ENCODE measurements around the gene AGPAT2. TPM values are rescaled to one million over a fixed set of nuclear protein-coding genes. Genes with fewer than 3 reads are reported as not detected.

The AGPAT2 gene
- total RNA-seq, 1 experiment from 2014 or later: 103 TPM

DNA sequence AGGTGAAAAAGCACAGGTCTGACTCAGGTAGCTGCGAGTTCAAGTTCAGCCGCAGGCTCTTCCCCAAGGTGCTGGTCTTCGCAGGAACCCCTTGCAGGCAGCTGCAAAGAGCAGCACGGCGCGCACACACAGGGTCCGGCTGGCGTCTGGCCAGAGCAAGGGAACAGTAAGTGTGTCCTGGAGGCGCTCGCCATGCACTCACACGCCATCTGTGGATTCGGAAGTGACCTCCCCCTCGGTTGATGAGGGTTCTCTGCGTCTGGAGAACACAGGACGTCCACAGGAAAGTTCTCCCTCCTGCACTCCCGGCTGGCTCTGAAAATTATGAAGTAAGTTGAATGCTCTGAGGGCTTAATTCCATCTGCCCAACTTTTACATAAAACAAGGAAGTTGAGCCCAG, 38.5 kb downstream of the AGPAT2 start:
- Histone ChIP-seq H3F3A (ENCODE audit: low read length, unreplicated experiment) (no peaks in the 10 kb centered on the region), H3K4me2 (ENCODE audit: low read length) (no peak overlapping the region), H2AFZ (ENCODE audit: low read length) (no peak overlapping the region), H4K20me1 (ENCODE audit: low read length) (no peaks in the 10 kb centered on the region), H3K27me3 (ENCODE audit: low read length) (no peaks in the 10 kb centered on the region), H3K79me2 (ENCODE audit: low read length) (no peaks in the 10 kb centered on the region), H3K9ac (ENCODE audit: low read length) (no peak overlapping the region), H3K36me3 (ENCODE audit: low read depth, low read length) (no peaks in the 10 kb centered on the region), H3K4me3 (ENCODE audit: low read length) (no peak overlapping the region), H3K9me2 (replicated peaks; ENCODE audit: low read length) (no peaks in the 10 kb centered on the region), H3K4me1 (ENCODE audit: insufficient read depth, low read length) (peaks cover 5% of the 10 kb centered on the region), H3K27ac (ENCODE audit: low read length) (no peak overlapping the region), H3K9me3 (ENCODE audit: low read length) (no peaks in the 10 kb centered on the region)
- no peak for ATAC-seq
- DNase-seq: no peak
- BruUV-seq (replicated peaks): no TSS peak
- intact Hi-C loops (cut with micrococcal nuclease): no loop called here
- no peak for TF ChIP-seq EZH2phosphoT487 (IDR thresholded peaks at IDR 0.05; ENCODE audit: borderline replicate concordance, low read length)
- TF ChIP-seq, protein P1, sequence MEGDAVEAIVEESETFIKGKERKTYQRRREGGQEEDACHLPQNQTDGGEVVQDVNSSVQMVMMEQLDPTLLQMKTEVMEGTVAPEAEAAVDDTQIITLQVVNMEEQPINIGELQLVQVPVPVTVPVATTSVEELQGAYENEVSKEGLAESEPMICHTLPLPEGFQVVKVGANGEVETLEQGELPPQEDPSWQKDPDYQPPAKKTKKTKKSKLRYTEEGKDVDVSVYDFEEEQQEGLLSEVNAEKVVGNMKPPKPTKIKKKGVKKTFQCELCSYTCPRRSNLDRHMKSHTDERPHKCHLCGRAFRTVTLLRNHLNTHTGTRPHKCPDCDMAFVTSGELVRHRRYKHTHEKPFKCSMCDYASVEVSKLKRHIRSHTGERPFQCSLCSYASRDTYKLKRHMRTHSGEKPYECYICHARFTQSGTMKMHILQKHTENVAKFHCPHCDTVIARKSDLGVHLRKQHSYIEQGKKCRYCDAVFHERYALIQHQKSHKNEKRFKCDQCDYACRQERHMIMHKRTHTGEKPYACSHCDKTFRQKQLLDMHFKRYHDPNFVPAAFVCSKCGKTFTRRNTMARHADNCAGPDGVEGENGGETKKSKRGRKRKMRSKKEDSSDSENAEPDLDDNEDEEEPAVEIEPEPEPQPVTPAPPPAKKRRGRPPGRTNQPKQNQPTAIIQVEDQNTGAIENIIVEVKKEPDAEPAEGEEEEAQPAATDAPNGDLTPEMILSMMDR (conservative IDR thresholded peaks at IDR 0.05; ENCODE audit: low read depth, low read length): no peak
- no peak for TF ChIP-seq EZH2 (IDR thresholded peaks at IDR 0.05; ENCODE audit: low read length, unreplicated experiment)
- ChIA-PET CTCF (no interaction called here), POLR2A (ENCODE audit: unreplicated experiment) (no interaction called here)

DNA sequence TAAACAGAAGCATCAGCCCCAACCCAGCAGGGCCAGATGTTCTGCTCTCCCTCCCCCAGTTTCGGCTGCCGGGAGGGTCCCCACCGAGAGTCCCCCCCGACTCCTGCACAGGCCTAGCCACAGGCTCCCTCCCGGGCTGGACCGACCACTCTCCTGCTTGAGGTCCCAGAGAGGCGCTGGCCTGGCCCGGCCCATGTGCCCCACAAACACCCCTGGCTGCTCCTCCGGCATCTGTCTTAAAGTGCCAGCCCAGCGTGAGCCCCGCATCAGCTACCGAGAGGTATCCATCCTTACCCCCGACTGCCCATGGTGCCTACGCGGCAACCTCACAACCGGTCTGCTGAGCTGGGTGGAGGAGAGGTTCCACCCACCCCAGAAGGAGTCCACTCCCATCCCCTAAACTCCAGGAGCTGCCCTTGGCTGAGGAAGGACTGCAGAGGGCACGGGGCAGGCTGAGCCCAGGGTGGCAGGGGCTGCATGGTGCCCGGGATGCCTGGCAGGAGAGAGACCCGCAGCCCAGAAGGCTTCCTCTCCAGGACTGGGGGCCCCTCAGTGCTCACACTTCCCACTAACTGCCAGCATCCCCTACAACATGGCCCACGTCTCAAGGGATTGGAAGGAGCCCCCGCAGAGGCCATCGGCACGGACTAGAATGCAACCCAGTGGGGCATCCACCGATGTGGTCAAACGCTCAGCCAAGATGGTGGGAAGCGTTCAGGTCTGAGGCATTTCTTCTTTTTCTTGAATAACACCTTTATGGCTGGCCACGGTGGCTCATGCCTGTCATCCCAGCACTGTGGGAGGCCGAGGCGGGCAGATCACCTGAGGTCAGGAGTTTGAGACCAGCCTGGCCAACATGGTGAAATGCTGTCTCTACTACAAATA, 40.2 kb downstream of the AGPAT2 start:
- intact Hi-C loops (cut with micrococcal nuclease): no loop called here
- no peaks in the 10 kb centered on the region for H3K9me2 ChIP-seq (replicated peaks; ENCODE audit: low read length)
- BruUV-seq (replicated peaks): no TSS peak
- no peaks in the 10 kb centered on the region for H3K27me3 ChIP-seq (ENCODE audit: low read length)
- H4K20me1 ChIP-seq (ENCODE audit: low read length): no peaks in the 10 kb centered on the region
- no peaks in the 10 kb centered on the region for H3K79me2 ChIP-seq (ENCODE audit: low read length)
- no peaks in the 10 kb centered on the region for H3K9me3 ChIP-seq (ENCODE audit: low read length)
- H3K36me3 ChIP-seq (ENCODE audit: low read depth, low read length): no peaks in the 10 kb centered on the region
- no peak overlapping the region for H2AFZ ChIP-seq (ENCODE audit: low read length)
- ATAC-seq (no peak), DNase-seq (no peak)
- no peak overlapping the region for H3K4me2 ChIP-seq (ENCODE audit: low read length)
- no peaks in the 10 kb centered on the region for H3F3A ChIP-seq (ENCODE audit: low read length, unreplicated experiment)
- H3K9ac ChIP-seq (ENCODE audit: low read length): no peak overlapping the region
- TF ChIP-seq, protein P1 (conservative IDR thresholded peaks at IDR 0.05; ENCODE audit: low read depth, low read length): no peak
- TF ChIP-seq EZH2 (IDR thresholded peaks at IDR 0.05; ENCODE audit: low read length, unreplicated experiment): no peak
- no peak for TF ChIP-seq EZH2phosphoT487 (IDR thresholded peaks at IDR 0.05; ENCODE audit: borderline replicate concordance, low read length)
- peaks cover 5% of the 10 kb centered on the region for H3K4me1 ChIP-seq (ENCODE audit: insufficient read depth, low read length)
- no peak overlapping the region for H3K4me3 ChIP-seq (ENCODE audit: low read length)
- H3K27ac ChIP-seq (ENCODE audit: low read length): no peak overlapping the region
- ChIA-PET POLR2A (ENCODE audit: unreplicated experiment) (no interaction called here), CTCF (no interaction called here)
